GM21576 (cell line): ENCODE measurements around the gene ANKRD55.
A peak's percentile ranks its signal among the peaks of the same experiment; 100 is the strongest.
"Not testable (repeated sequence)": the region's sequence is repeated elsewhere in the genome, so short reads cannot be mapped to it uniquely, and the experiment has no call there.

Source experiments
- ATAC-seq: cut with Tn5 transposase; IDR thresholded peaks from one replicate; pipeline ENCODE4 v1.9.1; 2021; ENCODE audit warnings: mild to moderate bottlenecking, moderate library complexity; ENCODE audit not compliant: unreplicated experiment

The ANKRD55 gene

DNA sequence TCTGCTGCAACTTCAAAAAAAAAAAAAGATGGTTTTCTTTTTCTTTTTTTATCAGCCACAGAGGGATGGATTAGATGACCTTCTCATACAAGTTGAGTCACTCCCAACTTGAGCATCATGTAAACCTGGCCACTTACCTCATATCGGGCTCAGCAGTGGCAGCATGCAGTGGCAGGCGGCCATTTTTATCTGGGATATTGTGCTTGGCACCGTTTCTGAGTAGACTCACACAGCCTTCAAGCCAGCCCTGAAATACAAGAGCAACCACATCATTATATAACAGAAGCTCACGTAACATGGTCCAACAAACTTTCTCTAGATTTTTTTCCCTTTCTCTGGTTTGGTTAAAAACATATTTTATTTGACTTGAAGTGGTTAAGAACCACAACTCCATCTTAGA, 62.6 kb downstream of the ANKRD55 start:
- no peak for ATAC-seq

DNA sequence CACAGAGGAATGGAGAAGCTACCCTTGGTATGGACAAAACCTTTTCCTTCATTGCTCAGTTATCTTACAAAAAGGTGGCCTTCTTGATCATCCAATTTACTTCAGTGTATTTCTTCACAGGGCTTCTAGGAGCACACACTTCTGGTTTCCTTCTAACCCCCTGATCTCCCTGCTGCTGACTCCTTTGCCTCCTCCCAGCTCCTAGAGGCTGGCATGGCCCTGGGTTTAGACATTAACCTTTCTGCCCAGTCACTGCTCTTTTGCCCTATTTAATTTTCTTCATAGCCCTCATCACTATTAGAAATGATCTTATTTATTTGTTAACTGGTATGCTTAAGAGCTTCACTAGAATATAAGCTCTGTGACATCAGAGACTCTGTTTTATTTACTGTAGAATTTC, 63.2 kb downstream of the ANKRD55 start:
- no peak for ATAC-seq

DNA sequence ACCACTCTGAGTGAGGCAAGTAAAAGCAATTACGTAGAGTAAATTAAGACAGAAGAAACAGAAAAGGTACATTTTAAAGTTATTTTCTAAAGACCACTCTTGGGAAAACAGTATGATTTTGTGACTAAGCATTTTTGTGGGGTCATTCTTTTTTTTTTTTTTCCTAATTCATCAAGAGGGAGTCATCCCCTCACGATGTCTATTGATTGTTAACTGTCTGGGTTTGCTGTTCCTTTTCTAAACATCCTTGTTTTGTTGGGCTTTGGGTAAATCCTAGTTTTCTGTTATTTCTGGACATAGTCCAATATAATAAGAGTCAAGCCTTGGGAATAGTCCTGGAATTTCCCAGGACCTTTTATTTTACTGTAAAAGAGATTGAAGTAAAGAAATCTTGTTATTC, 63.8 kb downstream of the ANKRD55 start:
- ATAC-seq, result no peak

DNA sequence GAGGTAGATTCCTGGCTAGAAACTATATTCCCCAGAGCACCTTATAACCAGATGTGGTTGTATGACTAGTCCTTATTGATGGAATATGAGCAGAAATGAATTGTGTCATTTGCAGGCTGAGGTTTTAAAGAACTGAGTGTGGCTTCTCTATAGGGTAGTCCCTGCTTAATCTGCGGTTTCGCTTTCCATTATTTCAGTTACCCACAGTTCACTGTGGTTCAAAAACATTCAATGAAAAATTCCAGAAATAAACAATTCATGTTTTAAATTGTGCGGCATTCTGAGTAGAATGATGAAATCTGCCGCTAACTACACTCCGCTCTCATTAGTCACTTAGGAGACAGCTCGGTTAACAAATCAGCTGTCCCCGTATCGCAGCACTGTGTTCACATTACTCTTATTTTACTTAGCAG, 65.1 kb downstream of the ANKRD55 start:
- ATAC-seq, result no peak

DNA sequence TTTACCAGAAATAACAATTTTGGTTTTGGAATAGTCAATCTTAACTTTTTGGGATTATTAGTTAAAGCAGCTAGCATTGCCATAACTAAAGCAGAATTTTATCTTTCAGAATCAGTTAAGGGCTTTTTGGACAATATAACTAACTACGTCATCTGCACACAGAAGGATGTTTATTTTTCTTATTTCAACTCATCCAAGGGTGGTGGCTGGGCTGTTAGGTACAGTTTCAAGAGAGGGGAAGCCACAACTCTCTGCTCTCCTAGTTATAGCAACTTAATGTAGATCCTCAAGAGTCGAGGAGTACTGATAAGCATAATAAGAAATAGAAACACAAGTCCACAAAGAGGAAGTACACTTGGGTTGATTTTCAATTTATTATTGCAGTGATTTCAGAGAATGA, 65.6 kb downstream of the ANKRD55 start:
- ATAC-seq, result no peak

DNA sequence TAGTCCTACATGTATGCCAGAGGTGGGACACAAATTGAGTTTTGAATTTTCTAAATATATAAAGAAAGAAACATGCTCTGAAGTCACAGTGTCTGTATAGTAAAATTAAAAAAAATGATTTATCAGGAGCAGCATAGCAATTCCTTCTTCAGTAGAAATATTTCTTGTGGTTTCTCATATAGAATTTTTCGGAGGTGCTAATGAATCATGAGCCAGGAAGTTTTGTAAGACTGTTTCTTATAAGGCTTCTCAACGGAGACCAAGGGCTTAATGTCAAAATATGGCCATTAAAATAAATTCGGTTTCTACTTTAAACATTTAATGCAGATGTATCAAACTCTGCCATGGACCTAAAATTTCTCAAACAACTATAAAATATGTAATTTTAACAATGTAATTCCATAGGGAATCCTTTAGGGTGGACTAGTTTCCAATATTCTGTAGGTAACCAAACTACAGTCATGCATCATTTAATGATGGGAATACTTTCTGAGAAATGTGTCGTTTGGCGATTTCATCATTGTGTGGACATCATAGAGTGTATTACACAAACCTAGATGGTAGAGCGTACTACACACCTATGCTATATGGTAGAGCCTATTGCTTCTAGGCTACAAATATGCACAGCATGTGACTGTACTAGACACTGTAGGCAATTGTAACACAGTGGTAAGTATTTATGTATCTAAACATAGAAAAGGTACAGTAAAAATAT, 66.3 kb downstream of the ANKRD55 start:
- ATAC-seq, result no peak

DNA sequence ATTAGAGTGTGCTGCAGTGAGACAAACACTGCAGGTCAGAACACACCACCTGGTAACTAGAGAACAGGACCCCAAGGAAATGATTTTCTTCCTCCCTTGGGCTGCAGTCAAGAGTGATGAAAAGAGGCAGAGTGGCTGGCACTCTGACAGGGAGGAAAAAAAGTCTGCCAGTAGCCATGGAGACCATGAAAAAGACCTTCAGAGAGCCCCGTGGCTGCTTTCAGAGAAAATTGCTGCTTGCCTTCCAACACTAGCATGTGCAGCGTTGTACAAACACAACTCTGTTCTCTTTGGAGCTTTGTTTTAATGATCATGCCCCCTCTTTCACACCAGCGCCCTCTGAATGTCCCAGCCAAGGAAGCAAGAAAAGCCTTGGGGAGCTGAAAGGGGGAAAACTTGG, 68.8 kb downstream of the ANKRD55 start:
- ATAC-seq, result no peak

DNA sequence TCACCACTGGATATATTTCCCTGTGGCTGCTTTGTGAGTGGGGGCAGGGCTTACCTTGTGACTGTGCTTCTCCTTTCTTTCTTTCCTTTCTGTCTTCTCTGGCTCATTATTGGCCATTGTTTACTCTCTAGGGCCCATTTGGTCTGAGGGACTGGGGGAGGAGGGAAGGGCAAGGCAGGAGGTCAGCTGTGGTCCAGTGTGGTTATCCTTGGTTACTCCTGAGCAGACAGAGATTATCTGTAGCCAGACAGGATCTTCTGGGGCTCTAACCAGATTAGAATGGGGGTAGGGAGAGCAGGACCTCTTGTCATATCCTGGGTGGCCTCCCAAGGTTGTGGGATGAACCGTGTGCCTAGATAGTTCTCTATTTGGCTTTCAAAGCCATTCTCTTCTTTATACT, 71.2 kb downstream of the ANKRD55 start:
- ATAC-seq, result no peak

DNA sequence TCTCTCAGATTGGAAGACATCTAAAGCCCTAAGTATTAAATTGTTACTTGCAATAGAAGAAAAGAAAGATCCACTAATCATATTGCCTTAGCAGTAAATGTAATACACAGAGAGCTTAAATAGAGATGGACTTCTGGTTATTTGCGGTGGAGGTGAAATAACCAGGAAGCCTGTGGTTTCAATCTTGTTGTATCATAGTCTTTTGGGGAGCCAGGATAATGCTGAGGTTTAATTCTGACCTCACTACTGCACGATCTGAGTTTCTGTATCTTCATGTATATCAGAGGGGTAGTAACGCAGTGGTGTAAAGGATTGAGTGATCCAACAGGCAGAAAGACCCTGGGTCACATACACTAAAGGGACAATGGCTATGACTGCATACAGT, 71.7 kb downstream of the ANKRD55 start:
- ATAC-seq, result no peak

DNA sequence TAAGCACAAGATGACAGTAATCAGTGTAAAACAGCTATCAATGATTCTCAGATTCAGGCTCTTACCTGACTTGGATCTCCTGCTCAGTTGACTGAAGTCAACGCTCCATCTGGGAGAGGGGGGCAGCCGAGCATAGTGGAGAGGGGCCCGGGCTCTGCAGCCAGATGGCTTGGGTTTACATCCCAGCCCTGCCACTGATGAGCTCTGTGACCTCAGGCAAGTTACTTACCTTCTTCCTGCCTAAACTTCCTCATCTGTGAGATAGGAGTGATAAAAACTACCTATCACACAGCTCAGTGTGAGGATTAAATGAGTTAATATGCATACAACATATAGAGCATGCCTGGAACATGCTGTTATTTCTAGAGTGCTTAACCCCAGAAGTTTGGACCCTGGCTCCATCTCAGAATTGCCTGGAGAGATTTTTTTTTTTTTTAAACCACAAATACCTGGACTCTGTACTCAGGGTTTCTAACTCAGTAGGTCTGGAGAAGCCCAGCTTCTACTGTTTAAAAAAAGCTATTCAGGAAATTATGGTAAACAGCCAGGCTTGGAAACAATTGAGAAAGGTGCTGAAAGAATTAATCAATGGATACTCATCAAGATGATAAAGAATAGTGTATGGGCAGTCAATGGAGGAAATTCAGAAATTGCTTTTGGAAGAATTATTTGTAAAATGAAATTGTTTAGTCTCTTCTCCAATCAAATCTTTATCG, 72.2 kb downstream of the ANKRD55 start:
- no peak for ATAC-seq

DNA sequence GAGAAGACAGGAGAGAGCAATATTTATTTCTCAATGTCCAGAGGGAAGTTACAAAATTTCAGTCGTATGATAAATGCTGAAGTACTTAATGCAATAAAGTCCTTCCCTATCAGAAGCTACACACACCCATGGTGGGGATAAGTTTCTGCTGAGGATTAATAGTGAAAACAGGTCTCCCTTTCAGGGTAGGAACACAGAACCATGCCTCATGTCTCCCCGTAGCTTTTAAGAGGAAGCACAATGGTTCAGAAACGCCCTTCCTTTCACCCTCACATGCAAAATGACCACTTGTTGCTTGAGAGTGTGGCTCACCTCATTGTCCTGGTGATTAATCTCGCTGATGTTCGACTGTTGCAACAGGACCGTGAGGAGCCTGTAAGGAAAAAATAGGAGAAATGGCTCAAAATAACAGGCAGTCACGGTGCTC, 73.6 kb downstream of the ANKRD55 start:
- no peak for ATAC-seq

DNA sequence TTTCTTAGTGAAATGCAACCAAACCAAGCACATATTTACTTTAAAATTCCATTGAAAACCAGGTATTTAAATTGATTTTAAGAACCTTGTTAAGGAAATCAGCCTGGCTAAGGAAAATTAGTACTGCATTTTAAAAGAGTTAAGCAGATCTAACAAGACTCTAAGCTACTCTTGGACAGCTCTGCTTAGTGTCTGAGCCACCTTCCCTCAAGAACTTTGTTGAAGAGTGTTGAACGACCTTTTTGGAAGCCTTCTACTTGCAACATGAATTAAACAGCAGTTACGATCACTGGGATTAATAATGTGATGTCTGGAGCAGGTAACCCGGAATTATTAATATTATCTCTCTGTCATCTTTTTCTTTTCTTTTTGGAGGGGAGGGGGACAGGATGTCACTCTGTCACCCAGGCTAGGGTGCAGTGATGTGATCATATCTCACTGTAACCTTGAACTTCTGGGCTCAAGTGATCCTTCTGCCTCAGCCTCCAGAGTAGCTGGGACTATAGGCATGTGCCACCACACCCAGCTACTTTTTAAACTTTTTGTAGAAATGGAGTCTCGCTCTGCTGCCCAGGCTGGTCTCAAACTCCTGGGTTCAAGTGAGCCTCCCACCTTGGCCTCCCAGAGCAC, 74.7 kb downstream of the ANKRD55 start:
- ATAC-seq, result no peak

DNA sequence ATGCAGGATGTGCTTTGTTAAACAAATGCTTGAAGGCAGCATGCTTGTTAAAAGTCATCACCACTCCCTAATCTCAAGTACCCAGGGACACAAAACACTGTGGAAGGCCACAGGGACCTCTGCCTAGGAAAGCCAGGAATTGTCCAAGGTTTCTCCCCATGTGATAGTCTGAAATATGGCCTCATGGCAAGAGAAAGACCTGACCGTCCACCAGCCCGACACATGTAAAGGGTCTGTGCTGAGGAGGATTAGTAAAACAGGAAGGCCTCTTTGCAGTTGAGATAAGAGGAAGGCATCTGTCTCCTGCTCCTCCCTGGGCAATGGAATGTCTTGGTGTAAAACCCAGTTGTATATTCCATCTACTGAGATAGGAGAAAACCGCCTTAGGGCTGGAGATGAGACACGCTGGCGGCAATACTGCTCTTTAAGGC, 75.9 kb downstream of the ANKRD55 start:
- not testable (repeated sequence) for ATAC-seq

DNA sequence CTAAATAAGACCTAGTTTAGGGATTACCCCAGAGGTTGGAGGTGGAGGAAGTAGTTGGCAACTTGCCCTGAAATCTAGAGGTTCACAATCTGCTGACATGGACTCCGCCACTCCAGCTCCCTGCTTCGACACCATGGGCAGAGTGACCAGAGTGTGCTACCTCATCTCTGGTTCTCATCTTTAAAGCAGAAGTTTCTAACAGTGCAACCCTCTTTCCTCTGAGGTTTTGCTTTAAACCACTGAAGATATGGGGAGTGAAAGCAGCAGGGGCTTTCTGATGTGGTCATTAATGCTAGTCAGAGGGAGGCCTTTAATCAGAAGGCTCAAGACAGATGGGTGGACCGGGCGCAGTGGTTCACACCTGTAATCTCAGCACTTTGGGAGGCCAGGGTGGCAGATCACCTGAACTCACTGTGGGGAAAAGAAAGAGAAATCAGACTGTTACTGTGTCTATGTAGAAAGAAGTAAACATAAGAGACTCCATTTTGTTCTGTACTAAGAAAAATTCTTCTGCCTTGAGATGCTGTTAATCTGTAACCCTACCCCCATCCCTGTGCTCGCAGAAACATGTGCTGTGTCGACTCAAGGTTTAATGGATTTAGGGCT, 76.4 kb downstream of the ANKRD55 start:
- peak; percentile 48 for ATAC-seq

DNA sequence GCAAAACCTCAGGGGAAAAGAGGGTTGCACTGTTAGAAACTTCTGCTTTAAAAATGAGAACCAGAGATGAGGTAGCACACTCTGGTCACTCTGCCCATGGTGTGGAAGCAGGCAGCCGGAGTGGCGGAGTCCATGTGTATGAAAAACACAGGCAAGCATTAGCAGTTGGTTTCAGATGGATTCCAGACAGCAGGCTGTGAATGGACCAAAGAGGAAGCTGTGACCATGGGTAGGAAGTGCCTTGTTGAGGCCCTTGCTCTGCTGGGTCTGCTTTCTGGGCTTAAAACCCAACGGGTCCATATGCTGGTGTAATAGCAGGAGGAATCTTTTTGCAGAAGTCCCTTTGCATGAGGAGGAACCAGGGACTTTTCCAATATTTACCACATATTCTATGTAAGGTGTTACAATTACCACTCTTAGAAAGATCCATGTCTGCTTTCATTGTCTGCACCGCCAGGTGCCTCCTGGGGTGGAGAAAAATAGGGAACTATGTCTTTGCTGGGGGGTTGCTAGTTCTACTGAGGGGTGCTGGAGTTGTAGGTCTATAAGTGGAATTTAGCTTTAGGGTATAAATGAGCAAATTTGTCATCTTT, 77.0 kb downstream of the ANKRD55 start:
- no peak for ATAC-seq

DNA sequence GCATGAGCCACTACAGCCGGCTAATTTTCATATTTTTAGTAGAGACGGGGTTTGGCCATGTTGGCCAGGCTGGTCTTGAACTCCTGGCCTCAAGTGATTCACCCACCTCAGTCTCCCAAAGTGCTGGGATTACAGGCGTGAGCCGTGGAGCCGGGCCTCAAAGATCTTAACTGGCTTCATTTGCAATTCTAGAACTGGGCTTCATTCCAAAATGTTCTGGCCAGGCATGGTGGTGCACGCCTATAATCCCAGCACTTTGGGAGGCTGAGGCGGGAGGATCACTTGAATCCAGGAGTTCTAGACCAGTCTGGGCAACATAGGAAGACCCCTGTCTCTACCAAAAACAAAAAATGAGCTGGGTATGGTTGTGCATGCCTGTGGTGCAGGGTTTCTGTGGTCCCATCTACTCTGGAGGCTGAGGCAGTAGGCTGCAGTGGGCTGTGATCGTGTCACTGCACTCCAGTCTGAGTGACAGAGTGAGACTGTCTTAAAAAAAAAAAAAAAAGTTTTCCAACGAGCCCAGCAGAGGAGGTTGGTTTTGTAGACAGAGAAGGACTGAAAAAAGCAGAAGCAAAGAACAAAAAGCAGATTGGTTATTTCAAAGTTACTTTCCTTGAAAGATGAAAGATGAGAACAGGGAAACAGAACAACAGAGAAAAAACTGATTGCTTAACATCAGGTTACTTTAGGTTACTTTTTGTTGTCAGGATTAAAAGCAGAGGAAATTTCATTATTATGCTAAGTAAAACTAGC, 78.2 kb downstream of the ANKRD55 start:
- ATAC-seq, result no peak

DNA sequence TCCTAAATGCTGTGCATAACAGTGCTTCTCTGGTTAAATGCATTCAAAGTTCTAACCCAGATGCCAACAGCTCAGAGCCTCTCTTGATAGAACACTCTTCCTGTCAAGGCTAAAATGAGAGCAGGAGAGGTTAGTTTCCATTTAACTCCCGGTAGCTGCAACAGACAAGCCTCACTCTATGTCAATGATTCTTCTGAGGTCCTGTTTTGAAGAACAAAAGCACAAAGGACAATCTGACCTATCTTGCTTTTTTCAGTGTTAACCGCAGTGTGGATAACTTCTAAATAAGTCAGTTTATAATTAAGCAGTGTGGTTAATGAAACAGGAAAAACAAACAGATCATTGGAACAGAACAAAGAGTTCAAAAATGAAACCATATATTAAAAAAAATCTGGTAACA, 80.7 kb downstream of the ANKRD55 start:
- ATAC-seq, result no peak

DNA sequence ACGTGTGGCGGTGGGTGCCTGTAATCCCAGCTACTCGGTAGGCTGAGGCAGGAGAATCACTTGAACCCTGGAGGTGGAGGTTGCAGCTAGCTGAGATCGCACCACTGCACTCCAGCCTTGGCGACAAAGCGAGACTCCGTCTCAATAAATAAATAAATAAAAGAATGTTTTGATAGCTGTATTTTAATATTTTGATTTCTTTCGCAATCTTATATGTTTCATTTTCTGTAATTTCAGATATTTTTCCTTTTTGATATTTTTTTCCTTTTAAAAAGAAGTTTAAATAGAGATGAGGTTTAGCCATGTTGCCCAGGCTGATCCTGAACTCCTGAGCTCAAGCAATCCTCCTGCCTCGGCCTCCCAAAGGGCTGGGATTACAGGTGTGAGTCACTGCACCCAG, 82.4 kb downstream of the ANKRD55 start:
- not testable (repeated sequence) for ATAC-seq

DNA sequence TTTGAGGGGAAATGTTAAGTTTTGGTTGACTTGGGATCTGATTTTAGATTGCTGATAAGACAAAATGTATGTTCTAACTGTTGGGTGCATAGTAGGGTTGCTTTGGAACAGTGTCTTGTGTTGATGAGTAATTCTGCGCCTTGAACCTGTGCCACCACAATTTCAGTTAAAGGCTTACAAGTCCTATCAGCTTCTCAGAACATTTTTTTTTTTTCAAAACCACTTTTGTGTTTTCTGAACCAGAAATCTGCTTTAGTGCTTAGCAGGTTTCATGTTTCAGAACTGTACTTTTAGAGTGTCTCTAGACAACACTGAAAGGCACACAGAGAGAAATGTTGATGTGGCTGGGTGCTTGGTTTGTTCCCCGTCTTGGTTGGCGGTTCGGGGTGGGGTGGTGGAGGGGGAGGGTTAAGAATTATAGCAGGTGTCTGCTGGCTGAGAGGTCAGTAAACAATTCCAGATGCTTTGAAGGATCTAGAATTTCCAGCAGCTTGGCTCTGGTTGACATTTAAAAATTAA, 84.6 kb downstream of the ANKRD55 start:
- peak; percentile 93 for ATAC-seq

DNA sequence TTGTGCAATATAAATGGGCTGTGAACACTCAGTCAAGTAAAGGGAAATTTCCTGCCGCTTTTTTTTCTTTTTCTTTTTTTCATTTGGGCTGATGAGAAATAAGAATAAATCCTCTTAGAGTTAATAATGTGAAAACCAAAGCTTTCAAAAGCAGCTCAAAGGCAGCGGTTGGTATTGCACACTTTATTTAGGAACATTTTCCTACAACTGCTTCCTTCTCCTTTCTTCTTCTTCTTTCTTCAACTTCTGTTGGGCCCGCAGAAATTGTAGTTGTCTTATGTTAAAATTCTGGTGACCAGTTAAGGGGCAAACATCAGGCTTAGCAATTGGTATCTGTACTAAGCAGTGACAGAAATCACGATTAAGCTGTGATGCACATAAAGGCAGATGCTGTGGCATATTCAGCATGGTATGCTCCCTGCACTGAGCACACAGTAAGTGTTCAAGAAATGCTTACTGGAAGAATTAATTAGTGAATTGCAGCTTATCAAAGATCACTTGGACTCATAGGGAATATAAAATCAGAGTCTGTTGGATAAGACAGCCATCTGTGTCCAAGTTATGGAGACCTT, 85.4 kb downstream of the ANKRD55 start:
- no peak for ATAC-seq
